K562 (cell line): ENCODE measurements around the gene TRIP6. TPM values are rescaled to one million over a fixed set of nuclear protein-coding genes. Genes with fewer than 3 reads are reported as not detected.

Experiments used
- ATF7 ChIP-seq: fragments of 450-650 bp; IDR thresholded peaks from 2 replicates; pipeline ENCODE4 v1.7.1; 2014; ENCODE audit warnings: mild to moderate bottlenecking, moderate library complexity
- FOXM1 ChIP-seq, 2 experiments: fragments of 450-650 bp in 1 of 2; sonication (generic) in 1 of 2; formaldehyde crosslinking in 1 of 2; IDR thresholded peaks; 2 replicates each; pipeline versions ENCODE4 v1.6.1 to v1.9.0; 2017 to 2022; ENCODE audit warnings: low read depth in 2 of 2, mild to moderate bottlenecking in 2 of 2, missing genetic modification reagents in 1 of 2, moderate library complexity in 1 of 2
- L3MBTL2 ChIP-seq: fragments of 450-650 bp; IDR thresholded peaks from 2 replicates; pipeline ENCODE4 v1.6.1; 2016; ENCODE audit warnings: mild to moderate bottlenecking, moderate library complexity
- PHB2 ChIP-seq: fragments of 450-650 bp; IDR thresholded peaks from 2 replicates; pipeline ENCODE4 v1.6.1; 2017; ENCODE audit warnings: low read depth
- TAF7 ChIP-seq: fragments of 450-650 bp; IDR thresholded peaks from 2 replicates; pipeline ENCODE4 v1.6.1; 2016; ENCODE audit warnings: missing genetic modification characterization, missing compliant biosample characterization
- ZNF12 ChIP-seq: sonication (generic); formaldehyde crosslinking; IDR thresholded peaks from 2 replicates; pipeline ENCODE4 v1.4.0; 2020; ENCODE audit warnings: mild to moderate bottlenecking, missing genetic modification reagents
- ZNF384 ChIP-seq: IDR thresholded peaks from 2 replicates; pipeline ENCODE4 v1.6.1; 2012; ENCODE audit warnings: low read depth, low read length, improper control_type of control experiment
- polyA plus RNA-seq, 8 experiments: library from polyadenylated mRNA; depleted of rRNA in 4 of 8; stranded (reverse) in 5 of 8; unstranded in 3 of 8; fragments of >200 nt; fragmentation: Nextera tagmentation in 2 of 8; fragmentation: Illumina TruSeq in 1 of 8; extraction: Ambion mirVana in 2 of 8; extraction: Trizol in 1 of 8; gene quantifications; 2 replicates each; pipeline versions ENCODE4 v1.2.1 to v1.2.3, GENCODE V29; 2011 to 2014; ENCODE audit warnings: inconsistent platforms in 1 of 8, missing spikeins in 1 of 8
- total RNA-seq, 7 experiments: library from RNA; depleted of rRNA in 6 of 7; stranded (reverse); fragments of >200 nt in 6 of 7; fragmentation: Illumina TruSeq in 2 of 7; extraction: Trizol in 2 of 7; gene quantifications; 2 replicates each; pipeline versions ENCODE4 v1.2.1 to v1.2.3, GENCODE V29; 2011 to 2021; ENCODE audit warnings: low replicate concordance in 1 of 7
- TF ChIP-seq, protein P1 (sequence below), 2 experiments: fragments of 450-650 bp; formaldehyde crosslinking in 1 of 2; IDR thresholded peaks; 2 replicates each; pipeline versions ENCODE4 v1.4.0 to v1.6.1; 2014 to 2020; ENCODE audit warnings: mild to moderate bottlenecking in 2 of 2, borderline replicate concordance in 1 of 2, low read depth in 1 of 2
- TF ChIP-seq, protein P2 (sequence below): sonication (generic); formaldehyde crosslinking; IDR thresholded peaks from 2 replicates; pipeline ENCODE4 v1.8.0; 2022; ENCODE audit warnings: missing genetic modification reagents, mild to moderate bottlenecking, borderline replicate concordance
- TF ChIP-seq, protein P3 (sequence below): sonication (generic); formaldehyde crosslinking; IDR thresholded peaks from 2 replicates; pipeline ENCODE4 v1.8.0; 2022; ENCODE audit warnings: mild to moderate bottlenecking, missing genetic modification reagents, borderline replicate concordance
- TF ChIP-seq, protein P4 (sequence below): IDR thresholded peaks from 3 replicates; pipeline ENCODE4 v1.6.1; 2011; ENCODE audit warnings: borderline replicate concordance, mild to moderate bottlenecking; ENCODE audit not compliant: insufficient read length, insufficient read depth

TRIP6 gene
- total and polyA plus RNA-seq, 9 of the 15 experiments (the other 6 are each of a cell fraction or from before 2014, with no cell fraction given) = 5.9 to 141 (median 54.0) TPM

GRCh38 chr7:100888988-100889750 lies 22.0 kb downstream of the TRIP6 start, which contains the start of gene UFSP1 (continued):
- TF ChIP-seq ZNF12 (CRISPR knock-in tag) = peak; percentile 77; the same call in 1 of the 2 replicates
- TF ChIP-seq FOXM1 (IDR thresholded peaks at IDR 0.05; ENCODE audit: low read depth) = no peak
- peak; percentile 95 for TF ChIP-seq FOXM1 (CRISPR knock-in tag; IDR thresholded peaks at IDR 0.05; ENCODE audit: low read depth)
- no peak for TF ChIP-seq ZNF384
- TF ChIP-seq TAF7 (tag) = no peak
- TF ChIP-seq L3MBTL2 = peak; percentile 99
- TF ChIP-seq, protein P1, sequence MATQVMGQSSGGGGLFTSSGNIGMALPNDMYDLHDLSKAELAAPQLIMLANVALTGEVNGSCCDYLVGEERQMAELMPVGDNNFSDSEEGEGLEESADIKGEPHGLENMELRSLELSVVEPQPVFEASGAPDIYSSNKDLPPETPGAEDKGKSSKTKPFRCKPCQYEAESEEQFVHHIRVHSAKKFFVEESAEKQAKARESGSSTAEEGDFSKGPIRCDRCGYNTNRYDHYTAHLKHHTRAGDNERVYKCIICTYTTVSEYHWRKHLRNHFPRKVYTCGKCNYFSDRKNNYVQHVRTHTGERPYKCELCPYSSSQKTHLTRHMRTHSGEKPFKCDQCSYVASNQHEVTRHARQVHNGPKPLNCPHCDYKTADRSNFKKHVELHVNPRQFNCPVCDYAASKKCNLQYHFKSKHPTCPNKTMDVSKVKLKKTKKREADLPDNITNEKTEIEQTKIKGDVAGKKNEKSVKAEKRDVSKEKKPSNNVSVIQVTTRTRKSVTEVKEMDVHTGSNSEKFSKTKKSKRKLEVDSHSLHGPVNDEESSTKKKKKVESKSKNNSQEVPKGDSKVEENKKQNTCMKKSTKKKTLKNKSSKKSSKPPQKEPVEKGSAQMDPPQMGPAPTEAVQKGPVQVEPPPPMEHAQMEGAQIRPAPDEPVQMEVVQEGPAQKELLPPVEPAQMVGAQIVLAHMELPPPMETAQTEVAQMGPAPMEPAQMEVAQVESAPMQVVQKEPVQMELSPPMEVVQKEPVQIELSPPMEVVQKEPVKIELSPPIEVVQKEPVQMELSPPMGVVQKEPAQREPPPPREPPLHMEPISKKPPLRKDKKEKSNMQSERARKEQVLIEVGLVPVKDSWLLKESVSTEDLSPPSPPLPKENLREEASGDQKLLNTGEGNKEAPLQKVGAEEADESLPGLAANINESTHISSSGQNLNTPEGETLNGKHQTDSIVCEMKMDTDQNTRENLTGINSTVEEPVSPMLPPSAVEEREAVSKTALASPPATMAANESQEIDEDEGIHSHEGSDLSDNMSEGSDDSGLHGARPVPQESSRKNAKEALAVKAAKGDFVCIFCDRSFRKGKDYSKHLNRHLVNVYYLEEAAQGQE (IDR thresholded peaks at IDR 0.05; ENCODE audit: borderline replicate concordance) = peak; percentile 39; the same call in 1 of the 2 replicates
- TF ChIP-seq, protein P1 (CRISPR knock-in tag; IDR thresholded peaks at IDR 0.05; ENCODE audit: low read depth) = 0 out of 2 replicates have a peak, but pooled peaks have one; percentile 37
- TF ChIP-seq PHB2 = no peak
- TF ChIP-seq, protein P2, sequence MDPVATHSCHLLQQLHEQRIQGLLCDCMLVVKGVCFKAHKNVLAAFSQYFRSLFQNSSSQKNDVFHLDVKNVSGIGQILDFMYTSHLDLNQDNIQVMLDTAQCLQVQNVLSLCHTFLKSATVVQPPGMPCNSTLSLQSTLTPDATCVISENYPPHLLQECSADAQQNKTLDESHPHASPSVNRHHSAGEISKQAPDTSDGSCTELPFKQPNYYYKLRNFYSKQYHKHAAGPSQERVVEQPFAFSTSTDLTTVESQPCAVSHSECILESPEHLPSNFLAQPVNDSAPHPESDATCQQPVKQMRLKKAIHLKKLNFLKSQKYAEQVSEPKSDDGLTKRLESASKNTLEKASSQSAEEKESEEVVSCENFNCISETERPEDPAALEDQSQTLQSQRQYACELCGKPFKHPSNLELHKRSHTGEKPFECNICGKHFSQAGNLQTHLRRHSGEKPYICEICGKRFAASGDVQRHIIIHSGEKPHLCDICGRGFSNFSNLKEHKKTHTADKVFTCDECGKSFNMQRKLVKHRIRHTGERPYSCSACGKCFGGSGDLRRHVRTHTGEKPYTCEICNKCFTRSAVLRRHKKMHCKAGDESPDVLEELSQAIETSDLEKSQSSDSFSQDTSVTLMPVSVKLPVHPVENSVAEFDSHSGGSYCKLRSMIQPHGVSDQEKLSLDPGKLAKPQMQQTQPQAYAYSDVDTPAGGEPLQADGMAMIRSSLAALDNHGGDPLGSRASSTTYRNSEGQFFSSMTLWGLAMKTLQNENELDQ (CRISPR knock-in tag) = peak; percentile 30; the same call in 1 of the 2 replicates
- TF ChIP-seq, protein P3, sequence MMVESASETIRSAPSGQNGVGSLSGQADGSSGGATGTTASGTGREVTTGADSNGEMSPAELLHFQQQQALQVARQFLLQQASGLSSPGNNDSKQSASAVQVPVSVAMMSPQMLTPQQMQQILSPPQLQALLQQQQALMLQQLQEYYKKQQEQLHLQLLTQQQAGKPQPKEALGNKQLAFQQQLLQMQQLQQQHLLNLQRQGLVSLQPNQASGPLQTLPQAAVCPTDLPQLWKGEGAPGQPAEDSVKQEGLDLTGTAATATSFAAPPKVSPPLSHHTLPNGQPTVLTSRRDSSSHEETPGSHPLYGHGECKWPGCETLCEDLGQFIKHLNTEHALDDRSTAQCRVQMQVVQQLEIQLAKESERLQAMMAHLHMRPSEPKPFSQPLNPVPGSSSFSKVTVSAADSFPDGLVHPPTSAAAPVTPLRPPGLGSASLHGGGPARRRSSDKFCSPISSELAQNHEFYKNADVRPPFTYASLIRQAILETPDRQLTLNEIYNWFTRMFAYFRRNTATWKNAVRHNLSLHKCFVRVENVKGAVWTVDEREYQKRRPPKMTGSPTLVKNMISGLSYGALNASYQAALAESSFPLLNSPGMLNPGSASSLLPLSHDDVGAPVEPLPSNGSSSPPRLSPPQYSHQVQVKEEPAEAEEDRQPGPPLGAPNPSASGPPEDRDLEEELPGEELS (CRISPR knock-in tag) = 0 out of 2 replicates have a peak, but pooled peaks have one; percentile 71
- TF ChIP-seq, protein P4, sequence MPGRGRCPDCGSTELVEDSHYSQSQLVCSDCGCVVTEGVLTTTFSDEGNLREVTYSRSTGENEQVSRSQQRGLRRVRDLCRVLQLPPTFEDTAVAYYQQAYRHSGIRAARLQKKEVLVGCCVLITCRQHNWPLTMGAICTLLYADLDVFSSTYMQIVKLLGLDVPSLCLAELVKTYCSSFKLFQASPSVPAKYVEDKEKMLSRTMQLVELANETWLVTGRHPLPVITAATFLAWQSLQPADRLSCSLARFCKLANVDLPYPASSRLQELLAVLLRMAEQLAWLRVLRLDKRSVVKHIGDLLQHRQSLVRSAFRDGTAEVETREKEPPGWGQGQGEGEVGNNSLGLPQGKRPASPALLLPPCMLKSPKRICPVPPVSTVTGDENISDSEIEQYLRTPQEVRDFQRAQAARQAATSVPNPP = no peak
- TF ChIP-seq ATF7 = peak; percentile 44; the same call in 1 of the 2 replicates
